ENCODE data around the gene RPL31. TPM values are rescaled to one million over a fixed set of nuclear protein-coding genes. Genes with fewer than 3 reads are reported as not detected.

Gene RPL31
- total RNA-seq, 1 experiment from 2014 or later: 682 TPM

GRCh38 chr2:100981011-100981410 lies 21.1 kb upstream of the RPL31 start:
- H3K36me3 ChIP-seq (ENCODE audit: control insufficient read depth, insufficient read depth, low read length): 0 out of 2 replicates have a peak, but pooled peaks cover 4% of the 10 kb centered on the region
- in situ Hi-C loops (cut with HindIII; ENCODE audit: low pct_unique_long_range_greater_than_20kb, low sequenced_read_pairs): no loop called here
- H3K4me3 ChIP-seq (ENCODE audit: low read depth in 2 of 2, low read length in 2 of 2): no peak overlapping the region
- no peak overlapping the region for H3K27ac ChIP-seq (ENCODE audit: low read length)
- peaks cover 11% of the 10 kb centered on the region for H3K4me1 ChIP-seq (ENCODE audit: control insufficient read depth, insufficient read depth, low read length)
- ATAC-seq: no peak
- BruUV-seq (replicated peaks): no TSS peak
- no peak for DNase-seq (ENCODE audit: low read depth, low spot score)
- CTCF ChIA-PET: no interaction called here
- TF ChIP-seq POLR2AphosphoS5 (IDR thresholded peaks at IDR 0.05; ENCODE audit: low read depth, low read length) (no peak), SIN3A (IDR thresholded peaks at IDR 0.05; ENCODE audit: borderline replicate concordance, insufficient read depth, low read depth, low read length) (no peak), TCF7L2 (IDR thresholded peaks at IDR 0.05; ENCODE audit: low read depth, low read length) (no peak)
- TF ChIP-seq, protein P1, sequence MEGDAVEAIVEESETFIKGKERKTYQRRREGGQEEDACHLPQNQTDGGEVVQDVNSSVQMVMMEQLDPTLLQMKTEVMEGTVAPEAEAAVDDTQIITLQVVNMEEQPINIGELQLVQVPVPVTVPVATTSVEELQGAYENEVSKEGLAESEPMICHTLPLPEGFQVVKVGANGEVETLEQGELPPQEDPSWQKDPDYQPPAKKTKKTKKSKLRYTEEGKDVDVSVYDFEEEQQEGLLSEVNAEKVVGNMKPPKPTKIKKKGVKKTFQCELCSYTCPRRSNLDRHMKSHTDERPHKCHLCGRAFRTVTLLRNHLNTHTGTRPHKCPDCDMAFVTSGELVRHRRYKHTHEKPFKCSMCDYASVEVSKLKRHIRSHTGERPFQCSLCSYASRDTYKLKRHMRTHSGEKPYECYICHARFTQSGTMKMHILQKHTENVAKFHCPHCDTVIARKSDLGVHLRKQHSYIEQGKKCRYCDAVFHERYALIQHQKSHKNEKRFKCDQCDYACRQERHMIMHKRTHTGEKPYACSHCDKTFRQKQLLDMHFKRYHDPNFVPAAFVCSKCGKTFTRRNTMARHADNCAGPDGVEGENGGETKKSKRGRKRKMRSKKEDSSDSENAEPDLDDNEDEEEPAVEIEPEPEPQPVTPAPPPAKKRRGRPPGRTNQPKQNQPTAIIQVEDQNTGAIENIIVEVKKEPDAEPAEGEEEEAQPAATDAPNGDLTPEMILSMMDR (IDR thresholded peaks at IDR 0.05): no peak
- TF ChIP-seq, protein P2, sequence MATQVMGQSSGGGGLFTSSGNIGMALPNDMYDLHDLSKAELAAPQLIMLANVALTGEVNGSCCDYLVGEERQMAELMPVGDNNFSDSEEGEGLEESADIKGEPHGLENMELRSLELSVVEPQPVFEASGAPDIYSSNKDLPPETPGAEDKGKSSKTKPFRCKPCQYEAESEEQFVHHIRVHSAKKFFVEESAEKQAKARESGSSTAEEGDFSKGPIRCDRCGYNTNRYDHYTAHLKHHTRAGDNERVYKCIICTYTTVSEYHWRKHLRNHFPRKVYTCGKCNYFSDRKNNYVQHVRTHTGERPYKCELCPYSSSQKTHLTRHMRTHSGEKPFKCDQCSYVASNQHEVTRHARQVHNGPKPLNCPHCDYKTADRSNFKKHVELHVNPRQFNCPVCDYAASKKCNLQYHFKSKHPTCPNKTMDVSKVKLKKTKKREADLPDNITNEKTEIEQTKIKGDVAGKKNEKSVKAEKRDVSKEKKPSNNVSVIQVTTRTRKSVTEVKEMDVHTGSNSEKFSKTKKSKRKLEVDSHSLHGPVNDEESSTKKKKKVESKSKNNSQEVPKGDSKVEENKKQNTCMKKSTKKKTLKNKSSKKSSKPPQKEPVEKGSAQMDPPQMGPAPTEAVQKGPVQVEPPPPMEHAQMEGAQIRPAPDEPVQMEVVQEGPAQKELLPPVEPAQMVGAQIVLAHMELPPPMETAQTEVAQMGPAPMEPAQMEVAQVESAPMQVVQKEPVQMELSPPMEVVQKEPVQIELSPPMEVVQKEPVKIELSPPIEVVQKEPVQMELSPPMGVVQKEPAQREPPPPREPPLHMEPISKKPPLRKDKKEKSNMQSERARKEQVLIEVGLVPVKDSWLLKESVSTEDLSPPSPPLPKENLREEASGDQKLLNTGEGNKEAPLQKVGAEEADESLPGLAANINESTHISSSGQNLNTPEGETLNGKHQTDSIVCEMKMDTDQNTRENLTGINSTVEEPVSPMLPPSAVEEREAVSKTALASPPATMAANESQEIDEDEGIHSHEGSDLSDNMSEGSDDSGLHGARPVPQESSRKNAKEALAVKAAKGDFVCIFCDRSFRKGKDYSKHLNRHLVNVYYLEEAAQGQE (IDR thresholded peaks at IDR 0.05; ENCODE audit: insufficient read depth in 1 of 2, low read depth in 2 of 2, low read length in 1 of 2): no peak
- H3K27me3 ChIP-seq (ENCODE audit: control insufficient read depth, insufficient read depth, low read length): no peaks in the 10 kb centered on the region
- H3K9me3 ChIP-seq (ENCODE audit: control insufficient read depth, insufficient read depth, low read depth, low read length): no peaks in the 10 kb centered on the region
- POLR2A ChIA-PET: no interaction called here
- intact Hi-C loops (cut with micrococcal nuclease; ENCODE audit: unreplicated experiment): loop anchor here (5.0 kb wide), 1 partner anchor 159 kb away; the partner anchor contains the start of gene NPAS2

GRCh38 chr2:100982431-100982861 lies 19.6 kb upstream of the RPL31 start:
- POLR2A ChIA-PET: no interaction called here
- H3K27ac ChIP-seq (ENCODE audit: low read length): no peak overlapping the region
- ATAC-seq (peak; percentile 24), DNase-seq (ENCODE audit: low read depth, low spot score) (no peak)
- BruUV-seq (replicated peaks): no TSS peak
- H3K4me1 ChIP-seq (ENCODE audit: control insufficient read depth, insufficient read depth, low read length): peaks cover 11% of the 10 kb centered on the region
- intact Hi-C loops (cut with micrococcal nuclease; ENCODE audit: unreplicated experiment) (loop anchor here (5.0 kb wide), 1 partner anchor 160 kb away; the partner anchor contains the start of gene NPAS2), in situ Hi-C loops (cut with HindIII; ENCODE audit: low pct_unique_long_range_greater_than_20kb, low sequenced_read_pairs) (no loop called here)
- H3K4me3 ChIP-seq (ENCODE audit: low read depth in 2 of 2, low read length in 2 of 2): no peak overlapping the region
- no peaks in the 10 kb centered on the region for H3K27me3 ChIP-seq (ENCODE audit: control insufficient read depth, insufficient read depth, low read length)
- H3K9me3 ChIP-seq (ENCODE audit: control insufficient read depth, insufficient read depth, low read depth, low read length): no peaks in the 10 kb centered on the region
- CTCF ChIA-PET: interaction anchor here (0.6 kb wide), 1 partner anchor 149 kb away, joined by 3 read pairs; no protein-coding TSS in a partner anchor
- TF ChIP-seq, protein P1 (IDR thresholded peaks at IDR 0.05): no peak
- TF ChIP-seq, protein P2 (IDR thresholded peaks at IDR 0.05; ENCODE audit: insufficient read depth in 1 of 2, low read depth in 2 of 2, low read length in 1 of 2): no peak
- TF ChIP-seq POLR2AphosphoS5 (IDR thresholded peaks at IDR 0.05; ENCODE audit: low read depth, low read length): no peak
- no peak for TF ChIP-seq SIN3A (IDR thresholded peaks at IDR 0.05; ENCODE audit: borderline replicate concordance, insufficient read depth, low read depth, low read length)
- no peak for TF ChIP-seq TCF7L2 (IDR thresholded peaks at IDR 0.05; ENCODE audit: low read depth, low read length)
- 0 out of 2 replicates have a peak, but pooled peaks cover 4% of the 10 kb centered on the region for H3K36me3 ChIP-seq (ENCODE audit: control insufficient read depth, insufficient read depth, low read length)

Measured in Panc1 (cell line).